Stimulated activated CD8-positive, alpha-beta memory T cell treated with anti-CD3 and anti-CD28 coated beads, Interleukin-2, amount 100 ng/mL, for 48 hours (primary cell): ENCODE data around the gene CLDN22.

Experiments
- DNase-seq, 2 donors: peaks; one replicate each; pipeline ENCODE4 v3.0.0-alpha.2; 2020; ENCODE audit warnings: low read depth in 2 of 2

CLDN22 gene

GRCh38 chr4:183276106-183276505, 44.0 kb downstream of the CLDN22 start:
- no peak for DNase-seq

GRCh38 chr4:183272384-183272783, 47.7 kb downstream of the CLDN22 start:
- DNase-seq: no peak

- DNase-seq: no peak
Measured at GRCh38 chr4:183268556-183268955, 51.5 kb downstream of the CLDN22 start.
